HL-60 (cell line): ENCODE data around the gene GRIP2.

Experiments
- DNase-seq, 2 experiments: peaks; one replicate each; pipeline ENCODE4 v3.0.0-alpha.2; 2010 to 2020; ENCODE audit warnings: low read depth in 1 of 2, low spot score in 1 of 2
- H3K27ac ChIP-seq: fragments of 250-450 bp; sonication (Bioruptor Pico); replicated peaks from 2 replicates; pipeline ENCODE4 v1.5.1; 2020; ENCODE audit warnings: mild to moderate bottlenecking, moderate library complexity
- H3K27me3 ChIP-seq: fragments of 250-450 bp; sonication (Bioruptor Pico); 2 replicates; pipeline ENCODE4 v1.5.1; 2021; ENCODE audit warnings: mild to moderate bottlenecking, moderate library complexity; ENCODE audit not compliant: insufficient read depth, poor library complexity, severe bottlenecking
- H3K4me3 ChIP-seq: replicated peaks from 2 replicates; pipeline ENCODE4 v1.5.1; 2011; ENCODE audit warnings: mild to moderate bottlenecking, control low read depth, low read length; ENCODE audit not compliant: insufficient read depth
- GABPA ChIP-seq: IDR thresholded peaks from 2 replicates; pipeline ENCODE4 v1.6.1; 2012; ENCODE audit warnings: low read depth
- POLR2AphosphoS5 ChIP-seq: IDR thresholded peaks from 2 replicates; pipeline ENCODE4 v1.6.1; 2012; ENCODE audit warnings: low read depth
- SPI1 ChIP-seq: IDR thresholded peaks from 2 replicates; pipeline ENCODE4 v1.6.1; 2012; ENCODE audit warnings: low read depth, mild to moderate bottlenecking, borderline replicate concordance
- TF ChIP-seq, protein P1 (sequence below): IDR thresholded peaks from one replicate; pipeline ENCODE4 v1.5.1; 2011; ENCODE audit warnings: low read length, control low read depth, inconsistent platforms; ENCODE audit not compliant: insufficient read depth
- TF ChIP-seq, protein P2 (sequence below): IDR thresholded peaks from 2 replicates; pipeline ENCODE4 v1.6.1; 2012; ENCODE audit warnings: low read depth; ENCODE audit not compliant: insufficient replicate concordance

The GRIP2 gene

DNA sequence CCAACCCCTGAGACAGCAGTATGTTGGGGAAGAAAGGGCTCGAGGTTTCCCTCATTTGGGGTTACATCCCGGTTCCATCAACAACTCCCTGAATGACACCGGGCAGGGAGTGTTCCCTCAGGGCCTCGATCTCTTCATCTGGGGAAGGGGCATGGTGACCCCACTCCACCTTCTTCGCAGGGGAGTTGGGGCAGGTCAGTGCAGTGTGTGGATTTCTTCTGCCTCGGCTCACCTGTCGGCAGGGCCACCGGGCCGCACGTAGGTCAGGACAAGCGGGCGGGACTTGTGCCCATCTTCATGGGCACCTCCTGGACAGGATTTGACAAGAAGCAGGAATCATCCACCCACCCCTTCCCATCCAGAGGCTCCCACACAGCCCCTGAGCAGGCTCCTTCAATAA lies 17.4 kb downstream of the GRIP2 start:
- TF ChIP-seq, protein P1, sequence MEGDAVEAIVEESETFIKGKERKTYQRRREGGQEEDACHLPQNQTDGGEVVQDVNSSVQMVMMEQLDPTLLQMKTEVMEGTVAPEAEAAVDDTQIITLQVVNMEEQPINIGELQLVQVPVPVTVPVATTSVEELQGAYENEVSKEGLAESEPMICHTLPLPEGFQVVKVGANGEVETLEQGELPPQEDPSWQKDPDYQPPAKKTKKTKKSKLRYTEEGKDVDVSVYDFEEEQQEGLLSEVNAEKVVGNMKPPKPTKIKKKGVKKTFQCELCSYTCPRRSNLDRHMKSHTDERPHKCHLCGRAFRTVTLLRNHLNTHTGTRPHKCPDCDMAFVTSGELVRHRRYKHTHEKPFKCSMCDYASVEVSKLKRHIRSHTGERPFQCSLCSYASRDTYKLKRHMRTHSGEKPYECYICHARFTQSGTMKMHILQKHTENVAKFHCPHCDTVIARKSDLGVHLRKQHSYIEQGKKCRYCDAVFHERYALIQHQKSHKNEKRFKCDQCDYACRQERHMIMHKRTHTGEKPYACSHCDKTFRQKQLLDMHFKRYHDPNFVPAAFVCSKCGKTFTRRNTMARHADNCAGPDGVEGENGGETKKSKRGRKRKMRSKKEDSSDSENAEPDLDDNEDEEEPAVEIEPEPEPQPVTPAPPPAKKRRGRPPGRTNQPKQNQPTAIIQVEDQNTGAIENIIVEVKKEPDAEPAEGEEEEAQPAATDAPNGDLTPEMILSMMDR = no peak
- TF ChIP-seq, protein P2, sequence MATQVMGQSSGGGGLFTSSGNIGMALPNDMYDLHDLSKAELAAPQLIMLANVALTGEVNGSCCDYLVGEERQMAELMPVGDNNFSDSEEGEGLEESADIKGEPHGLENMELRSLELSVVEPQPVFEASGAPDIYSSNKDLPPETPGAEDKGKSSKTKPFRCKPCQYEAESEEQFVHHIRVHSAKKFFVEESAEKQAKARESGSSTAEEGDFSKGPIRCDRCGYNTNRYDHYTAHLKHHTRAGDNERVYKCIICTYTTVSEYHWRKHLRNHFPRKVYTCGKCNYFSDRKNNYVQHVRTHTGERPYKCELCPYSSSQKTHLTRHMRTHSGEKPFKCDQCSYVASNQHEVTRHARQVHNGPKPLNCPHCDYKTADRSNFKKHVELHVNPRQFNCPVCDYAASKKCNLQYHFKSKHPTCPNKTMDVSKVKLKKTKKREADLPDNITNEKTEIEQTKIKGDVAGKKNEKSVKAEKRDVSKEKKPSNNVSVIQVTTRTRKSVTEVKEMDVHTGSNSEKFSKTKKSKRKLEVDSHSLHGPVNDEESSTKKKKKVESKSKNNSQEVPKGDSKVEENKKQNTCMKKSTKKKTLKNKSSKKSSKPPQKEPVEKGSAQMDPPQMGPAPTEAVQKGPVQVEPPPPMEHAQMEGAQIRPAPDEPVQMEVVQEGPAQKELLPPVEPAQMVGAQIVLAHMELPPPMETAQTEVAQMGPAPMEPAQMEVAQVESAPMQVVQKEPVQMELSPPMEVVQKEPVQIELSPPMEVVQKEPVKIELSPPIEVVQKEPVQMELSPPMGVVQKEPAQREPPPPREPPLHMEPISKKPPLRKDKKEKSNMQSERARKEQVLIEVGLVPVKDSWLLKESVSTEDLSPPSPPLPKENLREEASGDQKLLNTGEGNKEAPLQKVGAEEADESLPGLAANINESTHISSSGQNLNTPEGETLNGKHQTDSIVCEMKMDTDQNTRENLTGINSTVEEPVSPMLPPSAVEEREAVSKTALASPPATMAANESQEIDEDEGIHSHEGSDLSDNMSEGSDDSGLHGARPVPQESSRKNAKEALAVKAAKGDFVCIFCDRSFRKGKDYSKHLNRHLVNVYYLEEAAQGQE = no peak
- Histone ChIP-seq H3K4me3 (no peak overlapping the region), H3K27ac (no peak overlapping the region), H3K27me3 (peaks cover 5% of the 10 kb centered on the region)
- DNase-seq = no peak

DNA sequence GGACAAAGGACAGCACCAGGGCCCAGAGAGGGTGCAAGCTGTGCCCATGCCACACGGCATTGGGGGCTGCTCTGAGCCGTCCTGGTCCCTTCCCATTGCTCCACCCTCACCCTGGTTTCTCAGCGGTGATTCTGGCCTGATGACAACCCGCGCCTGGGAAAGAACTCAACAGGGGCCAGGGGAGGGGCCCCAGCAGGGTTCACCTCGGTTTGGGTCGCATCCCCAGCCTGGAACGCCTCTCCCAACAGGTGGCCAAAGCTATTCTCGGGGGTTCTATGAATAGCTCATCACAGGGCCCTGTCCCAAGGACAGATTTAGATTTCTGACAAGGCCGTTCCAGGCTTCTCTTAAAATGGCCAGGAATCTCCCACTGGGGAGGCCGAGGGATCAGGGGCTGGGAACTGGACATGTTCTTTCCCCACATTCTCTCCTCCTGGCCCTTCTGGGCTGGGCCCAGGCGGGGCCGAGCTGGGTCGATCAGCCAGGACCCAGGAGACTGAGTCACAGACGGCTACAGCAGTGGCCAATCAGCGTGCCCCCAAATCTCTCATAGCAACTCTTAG lies 17.9 kb downstream of the GRIP2 start:
- H3K27me3 ChIP-seq = peaks cover 5% of the 10 kb centered on the region
- TF ChIP-seq SPI1 (no peak), POLR2AphosphoS5 (no peak), GABPA (no peak)
- TF ChIP-seq, protein P2 = no peak
- TF ChIP-seq, protein P1 = no peak

DNA sequence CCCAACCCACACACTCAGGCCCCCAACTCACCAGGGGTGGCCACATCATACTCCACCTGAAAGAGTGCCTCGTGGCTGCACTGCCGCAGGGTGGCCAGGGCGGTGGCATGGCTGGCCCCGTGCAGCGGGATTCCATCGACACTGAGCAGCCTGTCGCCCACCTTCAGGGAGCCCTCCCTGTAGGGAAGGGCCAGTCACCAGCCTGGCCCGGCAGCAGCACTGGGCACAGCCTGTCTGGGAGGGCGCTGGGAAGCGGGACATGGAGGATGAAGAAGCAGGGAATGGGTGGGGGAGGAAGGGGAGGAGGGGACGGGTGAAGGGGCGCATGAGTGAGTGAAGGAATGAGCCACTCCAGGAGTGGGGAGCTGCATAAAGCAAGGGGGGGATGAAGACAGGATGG lies 18.5 kb downstream of the GRIP2 start:
- H3K27ac ChIP-seq = no peak overlapping the region
- peaks cover 5% of the 10 kb centered on the region for H3K27me3 ChIP-seq
- TF ChIP-seq POLR2AphosphoS5 = no peak
- TF ChIP-seq GABPA = no peak
- TF ChIP-seq, protein P1 = no peak
- TF ChIP-seq, protein P2 = no peak
- TF ChIP-seq SPI1 = no peak
- H3K4me3 ChIP-seq = no peak overlapping the region
- no peak for DNase-seq

More for the DNA sequence above, 17.9 kb downstream of the GRIP2 start:
- no peak overlapping the region for H3K4me3 ChIP-seq
- no peak for DNase-seq
- H3K27ac ChIP-seq = no peak overlapping the region
